ENCODE results near the gene CCDC157. TPM values are rescaled to one million over a fixed set of nuclear protein-coding genes. Genes with fewer than 3 reads are reported as not detected.
A peak's percentile ranks its signal among the peaks of the same experiment; 100 is the strongest.

Gene CCDC157
- total RNA-seq, 4 donors from 2014 or later: 0.17 to 4.5 (median 2.7) TPM

GRCh38 chr22:30423959-30424533 lies 67.2 kb downstream of the CCDC157 start:
- DNase-seq (ENCODE audit: low spot score in 2 of 2): peak; percentile 99 to 100
- WGBS, 2 donors: 1 to 2% methylated on average over 26 to 30 of the region's 31 CpGs
- peak overlapping the region; percentile 36 for H3K4me3 ChIP-seq (ENCODE audit: low read depth, poor library complexity, severe bottlenecking)
- TF ChIP-seq CTCF (IDR thresholded peaks at IDR 0.05) (no peak), POLR2A (IDR thresholded peaks at IDR 0.05) (no peak)
- intact Hi-C loops (cut with DNase I; ENCODE audit: low total_unique reads): loop anchor here (10.0 kb wide), 1 partner anchor 891 kb away; no protein-coding TSS in a partner anchor

GRCh38 chr22:30424534-30425326 lies 67.9 kb downstream of the CCDC157 start:
- no peak overlapping the region for H3K4me3 ChIP-seq (ENCODE audit: low read depth, poor library complexity, severe bottlenecking)
- 33 to 43% methylated on average over 20 of the region's 20 CpGs for WGBS, 2 donors
- no peak for TF ChIP-seq CTCF (IDR thresholded peaks at IDR 0.05)
- no peak for TF ChIP-seq POLR2A (IDR thresholded peaks at IDR 0.05)
- DNase-seq (ENCODE audit: low spot score in 2 of 2): no peak
- intact Hi-C loops (cut with DNase I; ENCODE audit: low total_unique reads): loop anchor here (10.0 kb wide), 1 partner anchor 890 kb away; no protein-coding TSS in a partner anchor

- DNase-seq (ENCODE audit: low spot score in 2 of 2): no peak
- TF ChIP-seq POLR2A (IDR thresholded peaks at IDR 0.05) (no peak), CTCF (IDR thresholded peaks at IDR 0.05) (no peak)
- 3 to 4% methylated on average over 9 of the region's 9 CpGs for WGBS, 2 donors
- intact Hi-C loops (cut with DNase I; ENCODE audit: low total_unique reads): loop anchor here (10.0 kb wide), 1 partner anchor 890 kb away; no protein-coding TSS in a partner anchor
- H3K4me3 ChIP-seq (ENCODE audit: low read depth, poor library complexity, severe bottlenecking): no peak overlapping the region
These were observed 68.5 kb downstream of the CCDC157 start for GRCh38 chr22:30425327-30425615.

- TF ChIP-seq CTCF (IDR thresholded peaks at IDR 0.05): no peak
- 1% methylated on average over 49 to 54 of the region's 61 CpGs for WGBS, 2 donors
- peak within 1 kb of the TSS; percentile 41 for H3K4me3 ChIP-seq (ENCODE audit: low read depth, poor library complexity, severe bottlenecking)
- intact Hi-C loops (cut with DNase I; ENCODE audit: low total_unique reads): loop anchor here (10.0 kb wide), 1 partner anchor 889 kb away; no protein-coding TSS in a partner anchor
- DNase-seq (ENCODE audit: low spot score in 2 of 2): peak; percentile 39 to 93
These were observed 69.0 kb downstream of the CCDC157 start, which contains the start of gene MTFP1 for GRCh38 chr22:30425616-30426387. Gene MTFP1 (plus strand): TSS chr22:30425768. CDS start chr22:30425880, 112 bp downstream.

Other genes with a start within 250 kb of the CCDC157 start
- 10 to 100 TPM in 1 of 4 donors, 1 to 10 TPM in 3; 5.2 to 11.8 (median 7.0) TPM for gene LIF, start 110.2 kb upstream of the CCDC157 start, total RNA-seq
- under 1 TPM in 3 of 4 donors, not detected in 1; 0.27 to 0.34 (median 0.29) TPM for gene OSM, start 90.2 kb upstream of the CCDC157 start, total RNA-seq
- gene CASTOR1, start 67.5 kb upstream of the CCDC157 start, total RNA-seq: 10 to 100 TPM; 16.3 to 38.1 (median 22.6) TPM
- gene TBC1D10A, start 30.1 kb upstream of the CCDC157 start, total RNA-seq: 10 to 100 TPM; 64.8 to 80.1 (median 74.2) TPM
- gene SF3A1, start 113 bp upstream of the CCDC157 start, total RNA-seq: 100 to 1,000 TPM in 2 of 4 donors, 10 to 100 TPM in 2; 72.4 to 169 (median 114) TPM
- gene RNF215, start 30.4 kb downstream of the CCDC157 start, total RNA-seq: 1 to 10 TPM; 6.9 to 7.8 (median 7.3) TPM
- 10 to 100 TPM in 2 of 4 donors, 1 to 10 TPM in 2; 3.6 to 18.8 (median 13.3) TPM for gene SEC14L2, start 40.0 kb downstream of the CCDC157 start, total RNA-seq
- 10 to 100 TPM in 1 of 4 donors, 1 to 10 TPM in 3; 5.2 to 13.3 (median 8.7) TPM for gene MTFP1, start 68.8 kb downstream of the CCDC157 start, total RNA-seq
- under 1 TPM in 1 of 4 donors, not detected in 3; 0.25 TPM for gene SEC14L3, start 115.0 kb downstream of the CCDC157 start, total RNA-seq
- gene SEC14L4, start 148.7 kb downstream of the CCDC157 start, total RNA-seq: 1 to 10 TPM in 2 of 4 donors, under 1 TPM in 1, not detected in 1; 0.08 to 2.6 (median 1.4) TPM
- gene SEC14L6, start 189.7 kb downstream of the CCDC157 start, total RNA-seq: 10 to 100 TPM in 3 of 4 donors, 1 to 10 TPM in 1; 7.7 to 72.1 (median 45.0) TPM
- gene GAL3ST1, start 217.7 kb downstream of the CCDC157 start, total RNA-seq: 1 to 10 TPM in 3 of 4 donors, under 1 TPM in 1; 0.61 to 6.4 (median 1.9) TPM
- gene PES1, start 234.9 kb downstream of the CCDC157 start, total RNA-seq: 10 to 100 TPM; 43.1 to 55.6 (median 49.1) TPM